Liver (tissue), 9 donors: Measurements from ENCODE around the gene TBC1D9B. TPM values are rescaled to one million over a fixed set of nuclear protein-coding genes. Genes with fewer than 3 reads are reported as not detected.
A peak's percentile ranks its signal among the peaks of the same experiment; 100 is the strongest.

Experiments used
- DNase-seq: peaks from one replicate; pipeline ENCODE4 v3.0.0-alpha.2; 2017; ENCODE audit warnings: low spot score
- H3K27ac ChIP-seq, 2 donors: one replicate each; pipeline ENCODE4 v1.7.0; 2013; ENCODE audit warnings: inconsistent platforms in 2 of 2, low read length in 2 of 2, control low read depth in 1 of 2, low read depth in 1 of 2, mild to moderate bottlenecking in 1 of 2
- H3K27me3 ChIP-seq, 4 donors: one replicate each; pipeline versions ENCODE4 v1.6.1 to v1.7.0; 2013; ENCODE audit warnings: low read length in 3 of 4, inconsistent platforms in 1 of 4, mild to moderate bottlenecking in 1 of 4, moderate library complexity in 1 of 4; ENCODE audit not compliant: control insufficient read depth in 4 of 4, insufficient read depth in 4 of 4
- H3K36me3 ChIP-seq, 4 donors: one replicate each; pipeline versions ENCODE4 v1.6.1 to v1.7.0; 2013; ENCODE audit warnings: low read length in 3 of 4, mild to moderate bottlenecking in 3 of 4, low read depth in 1 of 4, moderate library complexity in 1 of 4; ENCODE audit not compliant: control insufficient read depth in 4 of 4, insufficient read depth in 3 of 4
- H3K4me1 ChIP-seq, 4 donors: one replicate each; pipeline versions ENCODE4 v1.6.1 to v1.7.0; 2013; ENCODE audit warnings: low read length in 3 of 4, mild to moderate bottlenecking in 3 of 4, moderate library complexity in 1 of 4; ENCODE audit not compliant: control insufficient read depth in 4 of 4, insufficient read depth in 4 of 4
- H3K4me3 ChIP-seq, 3 donors: one replicate each; pipeline versions ENCODE4 v1.6.1 to v1.7.0; 2013; ENCODE audit warnings: low read length in 3 of 3, control low read depth in 1 of 3, low read depth in 1 of 3, mild to moderate bottlenecking in 1 of 3
- H3K9ac ChIP-seq, 2 donors: one replicate each; pipeline ENCODE4 v1.7.0; 2013; ENCODE audit warnings: low read length in 2 of 2, mild to moderate bottlenecking in 2 of 2, moderate library complexity in 2 of 2, control low read depth in 1 of 2, low read depth in 1 of 2
- H3K9me3 ChIP-seq, 4 donors: one replicate each; pipeline versions ENCODE4 v1.6.1 to v1.7.0; 2013; ENCODE audit warnings: low read length in 3 of 4; ENCODE audit not compliant: control insufficient read depth in 4 of 4
- CTCF ChIP-seq: fragments of 150-350 bp; IDR thresholded peaks from 2 replicates; pipeline ENCODE4 v1.5.1; 2017; ENCODE audit warnings: improper control_type of control experiment, low read depth, low read length; ENCODE audit not compliant: missing input control
- EGR1 ChIP-seq, 2 donors: IDR thresholded peaks; 2 replicates each; pipeline ENCODE4 v1.6.1; 2016 to 2018; ENCODE audit warnings: antibody characterized with exemption in 2 of 2, low read depth in 2 of 2
- FOXA1 ChIP-seq: IDR thresholded peaks from 2 replicates; pipeline ENCODE4 v1.6.1; 2016; ENCODE audit warnings: antibody characterized with exemption
- FOXA2 ChIP-seq: IDR thresholded peaks from 2 replicates; pipeline ENCODE4 v1.6.1; 2016; ENCODE audit warnings: antibody characterized with exemption
- HNF4A ChIP-seq, 2 donors: conservative IDR thresholded peaks; 2 replicates each; pipeline ENCODE4 v1.6.1; 2016; ENCODE audit warnings: antibody characterized with exemption in 2 of 2, mild to moderate bottlenecking in 2 of 2
- HNF4G ChIP-seq: IDR thresholded peaks from 2 replicates; pipeline ENCODE4 v1.6.1; 2016; ENCODE audit warnings: antibody characterized with exemption
- NR2F2 ChIP-seq: IDR thresholded peaks from 2 replicates; pipeline ENCODE4 v1.6.1; 2016; ENCODE audit warnings: antibody characterized with exemption
- RAD21 ChIP-seq, 2 donors: IDR thresholded peaks; 2 replicates each; pipeline ENCODE4 v1.6.1; 2016; ENCODE audit warnings: antibody characterized with exemption in 2 of 2, mild to moderate bottlenecking in 2 of 2
- REST ChIP-seq: IDR thresholded peaks from 2 replicates; pipeline ENCODE4 v1.6.1; 2016; ENCODE audit warnings: antibody characterized with exemption, mild to moderate bottlenecking
- RXRA ChIP-seq, 2 donors: IDR thresholded peaks; 2 replicates each; pipeline ENCODE4 v1.6.1; 2017 to 2018; ENCODE audit warnings: antibody characterized with exemption in 2 of 2, mild to moderate bottlenecking in 1 of 2
- SP1 ChIP-seq: IDR thresholded peaks from 2 replicates; pipeline ENCODE4 v1.6.1; 2018; ENCODE audit warnings: antibody characterized with exemption, mild to moderate bottlenecking
- YY1 ChIP-seq: IDR thresholded peaks from 2 replicates; pipeline ENCODE4 v1.6.1; 2016; ENCODE audit warnings: antibody characterized with exemption, mild to moderate bottlenecking
- WGBS: extraction: QIAGEN DNeasy Blood & Tissue Kit; methylation state at CpG from one replicate; pipeline ENCODE4 v1.1.7; 2013; 5-methylcytosine and 5-hydroxymethylcytosine counted together
- polyA plus RNA-seq, 2 donors: library from polyadenylated mRNA; stranded (reverse) in 1 of 2; unstranded in 1 of 2; fragments of 200-250 nt in 1 of 2; fragments of >200 nt in 1 of 2; fragmentation: Nextera tagmentation in 1 of 2; extraction: Ambion mirVana in 1 of 2; gene quantifications; one replicate each; pipeline versions ENCODE4 v1.2.1 to v1.2.3, GENCODE V29; 2013 to 2015
- total RNA-seq, 2 donors: library from RNA; depleted of rRNA; stranded (reverse); fragments of >200 nt; gene quantifications; one replicate each; pipeline ENCODE4 v1.2.3, GENCODE V29; 2014
- donor health status: healthy.
- donor health status: healthy.
- donor health status: healthy.
- donor health status: healthy.
- donor health status: healthy.

Gene TBC1D9B
- total and polyA plus RNA-seq, 4 donors = 23.1 to 55.4 (median 38.7) TPM

GRCh38 chr5:179825655-179826182 is 82.0 kb downstream of the TBC1D9B start:
- no peaks in the 10 kb centered on the region for H3K27me3 ChIP-seq
- H3K4me1 ChIP-seq = peaks cover 11 to 59% (median 48%) of the 10 kb centered on the region in 4 donors
- H3K27ac ChIP-seq = no peak overlapping the region
- TF ChIP-seq YY1 = no peak
- peak; percentile 42 to 53 for TF ChIP-seq HNF4A (conservative IDR thresholded peaks at IDR 0.05)
- peak; percentile 8 for TF ChIP-seq CTCF
- peak; percentile 47 for TF ChIP-seq SP1
- TF ChIP-seq RXRA (IDR thresholded peaks at IDR 0.05) = peak in 1 of 2 donors; percentile 11
- TF ChIP-seq FOXA2 = no peak
- TF ChIP-seq RAD21 (IDR thresholded peaks at IDR 0.05) = peak; percentile 9 to 60
- H3K4me3 ChIP-seq = no peak overlapping the region
- DNase-seq = no peak
- H3K9ac ChIP-seq = no peak overlapping the region
- 48% methylated on average over 13 of the region's 13 CpGs for WGBS
- peaks cover 24 to 52% (median 47%) of the 10 kb centered on the region in 4 donors for H3K36me3 ChIP-seq
- H3K9me3 ChIP-seq = no peaks in the 10 kb centered on the region

- Histone ChIP-seq H3K4me3 (no peak overlapping the region), H3K4me1 (peaks cover 17 to 65% (median 53%) of the 10 kb centered on the region in 4 donors), H3K9ac (no peak overlapping the region), H3K9me3 (no peaks in the 10 kb centered on the region), H3K27me3 (no peaks in the 10 kb centered on the region), H3K36me3 (peaks cover 22 to 49% (median 40%) of the 10 kb centered on the region in 4 donors), H3K27ac (peak overlapping the region in 1 of 2 donors; percentile 36)
- 29% methylated on average over 3 of the region's 3 CpGs for WGBS
- peak; percentile 27 for TF ChIP-seq SP1
- no peak for TF ChIP-seq NR2F2
- TF ChIP-seq EGR1 (IDR thresholded peaks at IDR 0.05; ENCODE audit: low read depth in 2 of 2) = no peak
- TF ChIP-seq HNF4A (conservative IDR thresholded peaks at IDR 0.05) = peak; percentile 36 to 46
- TF ChIP-seq REST = no peak
- peak; percentile 39 to 40 for TF ChIP-seq RXRA (IDR thresholded peaks at IDR 0.05)
- peak; percentile 31 for TF ChIP-seq YY1
- TF ChIP-seq FOXA2 = peak; percentile 75
- no peak for TF ChIP-seq HNF4G
- TF ChIP-seq FOXA1 = peak; percentile 59
- peak in 1 of 2 donors; percentile 12 for TF ChIP-seq RAD21 (IDR thresholded peaks at IDR 0.05)
- DNase-seq = no peak
These were observed 83.0 kb downstream of the TBC1D9B start for GRCh38 chr5:179824745-179825112.
